Measurements from ENCODE around the gene C20orf141. TPM values are rescaled to one million over a fixed set of nuclear protein-coding genes. Genes with fewer than 3 reads are reported as not detected.

Gene C20orf141
- total and polyA plus RNA-seq, 9 donors: 0.69 TPM; not detected in 8

DNA sequence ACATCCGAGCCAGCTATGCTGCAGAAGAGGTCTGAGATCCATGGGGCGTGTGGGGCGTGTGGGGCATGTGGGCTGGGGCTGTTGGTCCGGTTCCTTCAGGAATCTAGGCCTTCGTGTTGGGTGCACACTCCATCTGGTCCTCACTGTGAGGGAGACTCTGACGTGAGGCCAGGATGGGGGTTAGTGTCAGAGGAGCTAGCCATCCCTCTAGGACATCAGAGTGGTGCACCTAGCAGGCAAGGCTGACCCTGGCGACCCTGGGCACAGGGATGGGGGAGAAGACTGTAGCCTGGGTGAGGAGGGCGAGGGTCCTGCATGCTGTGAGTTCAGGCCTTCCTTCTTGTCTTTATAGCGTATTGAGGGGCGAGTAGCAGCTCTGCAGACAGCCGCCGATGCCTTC lies 49.8 kb downstream of the C20orf141 start:
- H3K4me1 ChIP-seq (ENCODE audit: insufficient read depth): no peaks in the 10 kb centered on the region
- no peak overlapping the region for H3K4me3 ChIP-seq
- TF ChIP-seq, protein P1, sequence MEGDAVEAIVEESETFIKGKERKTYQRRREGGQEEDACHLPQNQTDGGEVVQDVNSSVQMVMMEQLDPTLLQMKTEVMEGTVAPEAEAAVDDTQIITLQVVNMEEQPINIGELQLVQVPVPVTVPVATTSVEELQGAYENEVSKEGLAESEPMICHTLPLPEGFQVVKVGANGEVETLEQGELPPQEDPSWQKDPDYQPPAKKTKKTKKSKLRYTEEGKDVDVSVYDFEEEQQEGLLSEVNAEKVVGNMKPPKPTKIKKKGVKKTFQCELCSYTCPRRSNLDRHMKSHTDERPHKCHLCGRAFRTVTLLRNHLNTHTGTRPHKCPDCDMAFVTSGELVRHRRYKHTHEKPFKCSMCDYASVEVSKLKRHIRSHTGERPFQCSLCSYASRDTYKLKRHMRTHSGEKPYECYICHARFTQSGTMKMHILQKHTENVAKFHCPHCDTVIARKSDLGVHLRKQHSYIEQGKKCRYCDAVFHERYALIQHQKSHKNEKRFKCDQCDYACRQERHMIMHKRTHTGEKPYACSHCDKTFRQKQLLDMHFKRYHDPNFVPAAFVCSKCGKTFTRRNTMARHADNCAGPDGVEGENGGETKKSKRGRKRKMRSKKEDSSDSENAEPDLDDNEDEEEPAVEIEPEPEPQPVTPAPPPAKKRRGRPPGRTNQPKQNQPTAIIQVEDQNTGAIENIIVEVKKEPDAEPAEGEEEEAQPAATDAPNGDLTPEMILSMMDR (IDR thresholded peaks at IDR 0.05): no peak
- TF ChIP-seq EP300 (IDR thresholded peaks at IDR 0.05) (no peak), POLR2A (IDR thresholded peaks at IDR 0.05) (no peak)
- H3K36me3 ChIP-seq: no peaks in the 10 kb centered on the region
- H3K27ac ChIP-seq: no peak overlapping the region
- 94 to 95% (median 94%) methylated on average over 12 of the region's 12 CpGs for WGBS, 3 donors
- H3K27me3 ChIP-seq: no peaks in the 10 kb centered on the region
- no peaks in the 10 kb centered on the region for H3K9me3 ChIP-seq
- intact Hi-C loops (cut with DNase I): no loop called here
- DNase-seq: no peak

DNA sequence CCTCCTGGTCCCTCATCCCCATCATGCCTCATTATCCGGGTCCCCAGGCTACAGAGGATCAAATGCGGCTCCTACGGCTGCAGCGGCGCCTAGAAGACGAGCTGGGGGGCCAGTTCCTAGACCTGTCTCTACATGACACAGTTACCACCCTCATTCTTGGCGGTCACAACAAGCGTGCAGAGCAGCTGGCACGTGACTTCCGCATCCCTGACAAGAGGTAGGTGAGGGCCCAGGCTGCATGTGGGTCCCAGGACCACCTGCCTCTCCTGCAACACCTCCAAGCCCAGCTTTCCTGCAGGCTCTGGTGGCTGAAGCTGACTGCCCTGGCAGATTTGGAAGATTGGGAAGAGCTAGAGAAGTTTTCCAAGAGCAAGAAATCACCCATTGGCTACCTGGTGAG lies 50.3 kb downstream of the C20orf141 start:
- intact Hi-C loops (cut with DNase I): no loop called here

More for the DNA sequence above, 50.3 kb downstream of the C20orf141 start:
- WGBS, 3 donors: 95 to 100% (median 97%) methylated on average over 10 of the region's 10 CpGs
- H3K36me3 ChIP-seq: no peaks in the 10 kb centered on the region
- H3K9me3 ChIP-seq: no peaks in the 10 kb centered on the region
- H3K4me1 ChIP-seq (ENCODE audit: insufficient read depth): no peaks in the 10 kb centered on the region
- H3K27me3 ChIP-seq: no peaks in the 10 kb centered on the region
- H3K4me3 ChIP-seq: no peak overlapping the region
- no peak overlapping the region for H3K27ac ChIP-seq
- TF ChIP-seq, protein P1 (IDR thresholded peaks at IDR 0.05): no peak
- TF ChIP-seq POLR2A (IDR thresholded peaks at IDR 0.05): no peak
- no peak for TF ChIP-seq EP300 (IDR thresholded peaks at IDR 0.05)
- no peak for DNase-seq

Other genes with a start within 250 kb of the C20orf141 start
- gene NOP56, start 162.4 kb upstream of the C20orf141 start, total RNA-seq: 100 to 1,000 TPM in 5 of 7 donors, 10 to 100 TPM in 2; 62.0 to 181 (median 134) TPM
- 100 to 1,000 TPM in 1 of 2 donors, 10 to 100 TPM in 1; 76.2 to 207 TPM for gene NOP56, start 162.4 kb upstream of the C20orf141 start, polyA plus RNA-seq
- gene IDH3B, start 150.8 kb upstream of the C20orf141 start, total RNA-seq: 10 to 100 TPM; 68.1 to 92.9 (median 85.9) TPM
- 100 to 1,000 TPM in 1 of 2 donors, 10 to 100 TPM in 1; 85.6 to 105 TPM for gene IDH3B, start 150.8 kb upstream of the C20orf141 start, polyA plus RNA-seq
- 10 to 100 TPM; 17.6 to 67.7 (median 55.5) TPM for gene EBF4, start 122.2 kb upstream of the C20orf141 start, total RNA-seq
- gene EBF4, start 122.2 kb upstream of the C20orf141 start, polyA plus RNA-seq: 10 to 100 TPM in 1 of 2 donors, 1 to 10 TPM in 1; 9.4 to 22.3 TPM
- 10 to 100 TPM in 4 of 7 donors, 1 to 10 TPM in 2, under 1 TPM in 1; 0.86 to 50.8 (median 28.1) TPM for gene CPXM1, start 14.4 kb upstream of the C20orf141 start, total RNA-seq
- gene CPXM1, start 14.4 kb upstream of the C20orf141 start, polyA plus RNA-seq: 10 to 100 TPM; 28.0 to 50.9 TPM
- not detected for gene TMEM239, start 1.4 kb downstream of the C20orf141 start, total RNA-seq
- not detected for gene TMEM239, start 1.4 kb downstream of the C20orf141 start, polyA plus RNA-seq
- gene PCED1A, start 25.7 kb downstream of the C20orf141 start, total RNA-seq: 10 to 100 TPM; 32.9 to 58.0 (median 39.1) TPM
- gene PCED1A, start 25.7 kb downstream of the C20orf141 start, polyA plus RNA-seq: 10 to 100 TPM in 1 of 2 donors, 1 to 10 TPM in 1; 6.0 to 44.0 TPM
- gene VPS16, start 25.8 kb downstream of the C20orf141 start, total RNA-seq: 10 to 100 TPM; 15.6 to 44.1 (median 31.4) TPM
- 10 to 100 TPM; 16.8 to 30.7 TPM for gene VPS16, start 25.8 kb downstream of the C20orf141 start, polyA plus RNA-seq
- 10 to 100 TPM; 40.7 to 78.7 (median 71.8) TPM for gene PTPRA, start 58.5 kb downstream of the C20orf141 start, total RNA-seq
- gene PTPRA, start 58.5 kb downstream of the C20orf141 start, polyA plus RNA-seq: 100 to 1,000 TPM in 1 of 2 donors, 10 to 100 TPM in 1; 43.3 to 178 TPM
- 1 to 10 TPM in 1 of 7 donors, under 1 TPM in 4, not detected in 2; 0.73 to 1.2 (median 0.95) TPM for gene GNRH2, start 228.6 kb downstream of the C20orf141 start, total RNA-seq
- gene GNRH2, start 228.6 kb downstream of the C20orf141 start, polyA plus RNA-seq: 1 to 10 TPM in 1 of 2 donors, not detected in 1; 2.2 TPM
- 10 to 100 TPM; 40.8 to 65.8 (median 51.9) TPM for gene MRPS26, start 231.1 kb downstream of the C20orf141 start, total RNA-seq
- gene MRPS26, start 231.1 kb downstream of the C20orf141 start, polyA plus RNA-seq: 10 to 100 TPM; 18.4 to 65.6 TPM